SU-DHL-6 (cell line): ENCODE measurements around the gene CLSTN2.

Source experiments
- CTCF ChIP-seq: fragments of 200-600 bp; sonication (generic); IDR thresholded peaks from one replicate; pipeline ENCODE4 v1.5.1; 2017; ENCODE audit warnings: antibody characterized with exemption, mild to moderate bottlenecking, low read length, moderate library complexity; ENCODE audit not compliant: insufficient read depth, poor library complexity, severe bottlenecking
- EZH2phosphoT487 ChIP-seq: fragments of 200-600 bp; sonication (generic), shearing (Covaris generic); conservative IDR thresholded peaks from 2 replicates; pipeline ENCODE4 v1.6.1; 2018; ENCODE audit warnings: mild to moderate bottlenecking, antibody characterized with exemption, low read length, moderate library complexity, mixed read lengths

GRCh38 chr3:140343211-140344081, 408.5 kb downstream of the CLSTN2 start:
- no peak for TF ChIP-seq CTCF
- TF ChIP-seq EZH2phosphoT487, result no peak
